Activated T-helper 1 cell treated with anti-CD3 and anti-CD28 coated beads, Interleukin-12 subunit alpha, Interleukin-12 subunit beta, Interleukin-2, Interleukin-4 antibody, amounts not matched to agents 30 ng/mL and 10 ng/mL and 1 ng/mL, durations not matched to agents 14 hours and 24 hours and 36 hours (primary cell): ENCODE measurements around the gene CIDEA. TPM values are rescaled to one million over a fixed set of nuclear protein-coding genes. Genes with fewer than 3 reads are reported as not detected.
"Not testable (repeated sequence)": the region's sequence is repeated elsewhere in the genome, so short reads cannot be mapped to it uniquely, and the experiment has no call there.

Source experiments
- DNase-seq: peaks from one replicate; pipeline ENCODE4 v3.0.0; 2021; ENCODE audit warnings: low spot score
- H3K27ac Mint-ChIP-seq: one replicate; pipeline ENCODE4 v1.8.0; 2021; ENCODE audit warnings: mild to moderate bottlenecking, mixed read lengths
- H3K27me3 Mint-ChIP-seq: one replicate; pipeline ENCODE4 v1.8.0; 2022; ENCODE audit warnings: mild to moderate bottlenecking, moderate library complexity, mixed read lengths; ENCODE audit not compliant: insufficient read depth
- H3K36me3 Mint-ChIP-seq: one replicate; pipeline ENCODE4 v1.8.0; 2021; ENCODE audit warnings: low read depth, mixed read lengths
- H3K4me1 Mint-ChIP-seq: one replicate; pipeline ENCODE4 v1.8.0; 2021; ENCODE audit warnings: low read depth, mixed read lengths
- H3K4me3 Mint-ChIP-seq: one replicate; pipeline ENCODE4 v1.8.0; 2021; ENCODE audit warnings: mild to moderate bottlenecking, moderate library complexity, mixed read lengths
- H3K9me3 Mint-ChIP-seq: one replicate; pipeline ENCODE4 v1.8.0; 2021; ENCODE audit warnings: mixed read lengths
- intact Hi-C: fragments of 100-400 bp; cut with micrococcal nuclease; formaldehyde crosslinking; loops from one replicate; pipeline ENCODE4 v1.15.1; 2024
- total RNA-seq: library from RNA; stranded (reverse); gene quantifications from 2 replicates; pipeline ENCODE4 v1.2.3, GENCODE V29; 2022

CIDEA gene
- total RNA-seq, 1 donor from 2014 or later: not detected

- Mint-ChIP-seq H3K36me3 (no peaks in the 10 kb centered on the region), H3K27ac (no peak overlapping the region), H3K27me3 (peaks cover 7% of the 10 kb centered on the region), H3K4me3 (no peak overlapping the region), H3K9me3 (no peaks in the 10 kb centered on the region), H3K4me1 (no peaks in the 10 kb centered on the region)
- intact Hi-C loops: no loop called here
- no peak for DNase-seq
Observed at GRCh38 chr18:12231040-12231882, 22.9 kb upstream of the CIDEA start.

GRCh38 chr18:12231986-12232385 is 22.2 kb upstream of the CIDEA start:
- H3K36me3 Mint-ChIP-seq: no peaks in the 10 kb centered on the region
- H3K27me3 Mint-ChIP-seq: peaks cover 5% of the 10 kb centered on the region
- intact Hi-C loops: no loop called here
- no peak for DNase-seq
- H3K4me1 Mint-ChIP-seq: no peaks in the 10 kb centered on the region
- no peaks in the 10 kb centered on the region for H3K9me3 Mint-ChIP-seq
- no peak overlapping the region for H3K4me3 Mint-ChIP-seq
- H3K27ac Mint-ChIP-seq: no peak overlapping the region

- Mint-ChIP-seq H3K4me3 (no peak overlapping the region), H3K9me3 (no peaks in the 10 kb centered on the region), H3K27me3 (peaks cover 15% of the 10 kb centered on the region), H3K27ac (no peak overlapping the region), H3K4me1 (no peaks in the 10 kb centered on the region), H3K36me3 (no peaks in the 10 kb centered on the region)
- no peak for DNase-seq
- intact Hi-C loops: no loop called here
Observed at GRCh38 chr18:12233378-12233777, 20.8 kb upstream of the CIDEA start.

- Mint-ChIP-seq H3K4me3 (no peak overlapping the region), H3K4me1 (no peaks in the 10 kb centered on the region), H3K9me3 (no peaks in the 10 kb centered on the region), H3K27ac (no peak overlapping the region), H3K36me3 (no peaks in the 10 kb centered on the region), H3K27me3 (peaks cover 26% of the 10 kb centered on the region)
- intact Hi-C loops: no loop called here
- DNase-seq: no peak
Observed at GRCh38 chr18:12234451-12235190, 19.5 kb upstream of the CIDEA start.

- Mint-ChIP-seq H3K4me1 (no peaks in the 10 kb centered on the region), H3K9me3 (no peaks in the 10 kb centered on the region), H3K36me3 (no peaks in the 10 kb centered on the region), H3K27ac (no peak overlapping the region), H3K4me3 (no peak overlapping the region), H3K27me3 (peaks cover 26% of the 10 kb centered on the region)
- DNase-seq: no peak
- intact Hi-C loops: no loop called here
Observed at GRCh38 chr18:12236141-12236540, 18.0 kb upstream of the CIDEA start.

GRCh38 chr18:12236934-12237832 is 17.0 kb upstream of the CIDEA start:
- intact Hi-C loops: loop anchor here (1.0 kb wide), 2 partner anchors 145 to 299 kb away; no protein-coding TSS in a partner anchor
- no peaks in the 10 kb centered on the region for H3K9me3 Mint-ChIP-seq
- H3K4me1 Mint-ChIP-seq: no peaks in the 10 kb centered on the region
- H3K36me3 Mint-ChIP-seq: no peaks in the 10 kb centered on the region
- H3K4me3 Mint-ChIP-seq: no peak overlapping the region
- peaks cover 26% of the 10 kb centered on the region for H3K27me3 Mint-ChIP-seq
- no peak overlapping the region for H3K27ac Mint-ChIP-seq
- DNase-seq: peak; percentile 52

- Mint-ChIP-seq H3K9me3 (no peaks in the 10 kb centered on the region), H3K27ac (no peak overlapping the region), H3K4me1 (no peaks in the 10 kb centered on the region), H3K27me3 (peaks cover 23% of the 10 kb centered on the region), H3K4me3 (no peak overlapping the region), H3K36me3 (no peaks in the 10 kb centered on the region)
- DNase-seq: no peak
- intact Hi-C loops: no loop called here
Observed at GRCh38 chr18:12238826-12239225, 15.3 kb upstream of the CIDEA start.

GRCh38 chr18:12239431-12239830 is 14.7 kb upstream of the CIDEA start:
- no peak overlapping the region for H3K4me3 Mint-ChIP-seq
- H3K27ac Mint-ChIP-seq: no peak overlapping the region
- H3K36me3 Mint-ChIP-seq: no peaks in the 10 kb centered on the region
- no peaks in the 10 kb centered on the region for H3K4me1 Mint-ChIP-seq
- no peaks in the 10 kb centered on the region for H3K9me3 Mint-ChIP-seq
- intact Hi-C loops: no loop called here
- no peak for DNase-seq
- peaks cover 23% of the 10 kb centered on the region for H3K27me3 Mint-ChIP-seq

GRCh38 chr18:12242658-12243260 is 11.4 kb upstream of the CIDEA start:
- intact Hi-C loops: no loop called here
- H3K27me3 Mint-ChIP-seq: peaks cover 16% of the 10 kb centered on the region
- no peak overlapping the region for H3K27ac Mint-ChIP-seq
- no peaks in the 10 kb centered on the region for H3K36me3 Mint-ChIP-seq
- H3K4me3 Mint-ChIP-seq: no peak overlapping the region
- no peaks in the 10 kb centered on the region for H3K9me3 Mint-ChIP-seq
- no peak for DNase-seq
- H3K4me1 Mint-ChIP-seq: no peaks in the 10 kb centered on the region

GRCh38 chr18:12243272-12243671 is 10.9 kb upstream of the CIDEA start:
- H3K4me3 Mint-ChIP-seq, H3K27ac Mint-ChIP-seq, H3K9me3 Mint-ChIP-seq, intact Hi-C loops, H3K4me1 Mint-ChIP-seq, DNase-seq, H3K36me3 Mint-ChIP-seq: not testable (repeated sequence)
- H3K27me3 Mint-ChIP-seq: peaks cover 14% of the 10 kb centered on the region

- Mint-ChIP-seq H3K9me3 (no peaks in the 10 kb centered on the region), H3K36me3 (no peaks in the 10 kb centered on the region), H3K4me3 (no peak overlapping the region), H3K4me1 (no peaks in the 10 kb centered on the region), H3K27ac (no peak overlapping the region), H3K27me3 (peaks cover 2% of the 10 kb centered on the region)
- intact Hi-C loops: no loop called here
- no peak for DNase-seq
Observed at GRCh38 chr18:12245793-12246135, 8.4 kb upstream of the CIDEA start.
